Measurements from ENCODE around the gene ASS1.

The ASS1 gene

DNA sequence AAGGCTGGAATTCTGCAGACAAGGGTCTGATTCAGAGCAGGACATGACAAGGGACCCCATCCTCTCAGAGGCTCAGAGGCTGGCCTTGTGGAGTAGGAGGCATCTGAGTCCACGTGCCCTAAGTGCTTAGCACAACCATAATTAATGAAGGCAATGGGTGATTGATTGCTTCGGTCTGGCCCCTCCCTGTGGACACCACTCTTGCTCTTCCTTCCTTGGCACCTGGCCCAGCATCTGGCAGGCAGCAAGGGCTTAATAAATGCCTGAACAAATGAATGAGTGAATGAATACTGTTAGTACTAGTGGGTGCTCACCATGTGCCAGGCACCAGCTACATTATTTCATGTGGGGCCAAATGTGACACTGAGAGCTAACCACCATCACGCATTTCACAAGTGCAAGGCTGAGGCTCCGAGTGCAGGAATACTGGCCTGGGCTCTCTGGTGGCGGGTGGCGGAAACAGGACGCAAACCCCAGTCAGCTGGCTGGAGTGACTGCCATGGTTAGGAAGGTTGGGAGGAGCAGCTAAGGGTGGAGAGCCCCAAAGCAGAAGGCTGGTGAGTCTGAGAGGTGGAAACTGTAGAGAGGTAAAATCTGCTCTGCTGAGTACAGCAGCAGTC is 53.6 kb downstream of the ASS1 start:
- DNase-seq (ENCODE audit: low read depth in 2 of 2), result no peak

DNA sequence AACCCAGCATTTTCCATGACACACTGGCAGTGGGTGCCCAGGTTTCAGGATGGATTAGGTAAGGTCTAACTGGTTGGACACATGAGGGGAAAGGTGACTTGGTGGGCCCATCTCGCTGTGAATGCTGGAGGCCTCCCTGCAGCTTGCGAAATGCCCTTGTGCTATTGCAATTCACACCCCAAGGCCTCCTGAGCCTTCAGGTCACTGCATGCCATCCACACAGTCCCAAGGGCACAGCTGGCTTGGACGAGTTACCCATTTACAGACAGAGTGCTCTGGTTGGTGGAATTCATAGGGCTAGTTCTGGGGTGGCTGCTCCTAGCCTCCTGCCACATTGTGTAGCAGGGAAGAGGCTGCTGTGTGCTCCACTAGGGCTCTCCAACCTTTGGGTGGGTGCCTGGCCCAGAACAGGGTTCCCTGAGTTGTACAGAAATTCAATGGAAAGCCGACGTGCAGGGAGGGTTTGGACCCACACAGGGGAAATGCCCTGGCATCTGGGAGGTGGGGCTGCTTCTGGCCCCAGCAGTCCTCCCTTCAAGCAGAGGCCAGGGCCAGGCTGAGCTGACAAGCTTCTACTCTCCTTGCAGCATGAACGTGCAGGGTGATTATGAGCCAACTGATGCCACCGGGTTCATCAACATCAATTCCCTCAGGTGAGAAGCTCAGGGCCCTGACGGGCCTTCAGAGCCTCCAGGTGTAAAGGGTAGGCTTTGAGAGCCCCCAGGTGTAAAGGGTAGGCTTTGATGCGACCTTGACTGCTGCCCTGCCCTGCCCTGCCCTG is 54.3 kb downstream of the ASS1 start:
- DNase-seq (ENCODE audit: low read depth in 2 of 2), result no peak

DNA sequence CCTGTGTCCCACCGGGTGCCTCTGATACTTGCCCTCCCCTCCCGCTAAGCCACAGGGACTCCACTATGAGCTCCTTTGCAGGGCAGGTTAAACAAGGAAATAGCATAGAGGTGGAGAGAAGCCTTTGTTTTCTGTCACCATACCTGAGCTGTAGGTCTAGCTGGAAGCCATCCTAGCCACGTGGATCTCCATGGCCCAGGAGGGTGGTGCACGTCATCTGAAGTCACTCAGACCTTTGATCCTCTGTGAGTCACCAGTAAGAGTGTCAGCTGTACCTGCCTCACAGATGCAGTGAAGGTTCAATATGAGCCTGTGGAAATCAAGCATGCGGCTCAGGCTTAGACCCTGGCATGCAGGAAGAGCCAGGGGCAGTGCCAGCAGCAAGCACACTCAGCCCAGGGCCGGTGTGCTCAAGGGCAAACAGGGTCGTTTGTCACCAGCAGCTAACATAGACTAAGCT is 55.1 kb downstream of the ASS1 start:
- no peak for DNase-seq (ENCODE audit: low read depth in 2 of 2)

DNA sequence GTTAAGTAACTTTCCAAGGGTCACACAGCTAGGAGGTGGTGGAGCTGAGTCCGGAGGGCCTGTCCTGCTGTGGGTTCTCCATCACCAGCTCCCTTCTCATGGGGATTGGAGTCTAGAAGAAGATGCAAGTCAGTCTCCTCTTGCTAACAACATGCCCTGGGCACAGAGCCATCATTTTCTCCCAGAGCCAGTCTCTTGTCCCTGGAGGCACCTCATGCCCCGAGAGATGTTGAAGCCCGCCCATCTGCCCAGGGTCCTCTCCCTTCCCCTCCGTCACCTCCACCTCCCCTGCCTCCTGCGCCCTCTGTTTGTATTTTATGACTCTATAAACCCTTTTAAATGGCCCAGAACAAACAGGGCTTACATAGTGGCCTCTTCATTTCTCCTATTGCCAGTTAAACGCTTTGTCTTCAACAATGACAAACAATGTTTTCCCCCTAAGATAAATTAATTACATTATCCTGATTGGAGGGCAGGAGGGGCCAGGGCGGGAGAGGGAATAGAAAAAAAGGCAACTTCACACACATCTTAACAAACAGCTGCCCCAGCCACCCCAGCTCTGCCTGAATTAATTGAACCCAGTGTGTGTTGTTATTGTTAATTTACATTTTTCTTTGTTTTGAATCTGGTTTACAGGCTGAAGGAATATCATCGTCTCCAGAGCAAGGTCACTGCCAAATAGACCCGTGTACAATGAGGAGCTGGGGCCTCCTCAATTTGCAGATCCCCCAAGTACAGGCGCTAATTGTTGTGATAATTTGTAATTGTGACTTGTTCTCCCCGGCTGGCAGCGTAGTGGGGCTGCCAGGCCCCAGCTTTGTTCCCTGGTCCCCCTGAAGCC is 55.8 kb downstream of the ASS1 start:
- no peak for DNase-seq (ENCODE audit: low read depth in 2 of 2)

DNA sequence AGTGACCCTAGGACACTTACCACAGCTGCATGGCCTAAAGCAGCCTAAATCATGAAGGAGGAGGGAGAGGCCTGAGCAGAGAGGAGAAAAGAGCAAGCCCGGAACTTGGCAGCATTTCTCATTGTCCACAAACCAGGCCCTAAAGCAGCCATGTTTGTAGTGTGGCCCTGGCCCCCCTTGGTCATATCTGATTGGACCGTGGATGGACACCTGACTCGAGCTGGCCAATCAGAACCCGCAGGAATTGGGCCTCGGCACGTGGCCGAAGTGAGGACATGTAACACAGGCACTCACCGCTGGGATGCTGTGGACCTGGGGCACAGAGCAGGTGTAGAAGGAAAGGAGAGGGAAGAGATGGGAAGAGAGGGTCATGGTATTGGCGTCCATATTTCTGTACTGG is 56.9 kb downstream of the ASS1 start:
- DNase-seq (ENCODE audit: low read depth in 2 of 2), result no peak

DNA sequence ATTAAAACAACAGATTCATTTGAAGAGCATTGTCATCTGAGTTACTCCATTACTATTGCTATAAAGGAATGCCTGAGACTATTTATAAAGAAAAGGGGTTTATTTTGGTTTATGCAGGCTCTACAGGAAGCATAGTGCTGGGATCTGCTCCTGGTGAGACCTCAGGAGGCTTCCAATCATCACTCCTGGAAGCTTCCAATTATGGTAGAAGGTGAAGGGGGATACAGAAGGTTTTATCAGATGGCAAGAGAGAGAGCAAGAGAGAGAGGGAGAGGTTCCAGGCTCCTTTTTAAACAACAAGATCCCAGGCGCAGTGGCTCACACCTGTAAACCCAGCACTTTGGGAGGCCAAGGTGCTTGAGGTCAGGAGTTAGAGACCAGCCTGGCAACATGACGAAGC is 63.5 kb downstream of the ASS1 start:
- no peak for DNase-seq (ENCODE audit: low read depth in 2 of 2)

DNA sequence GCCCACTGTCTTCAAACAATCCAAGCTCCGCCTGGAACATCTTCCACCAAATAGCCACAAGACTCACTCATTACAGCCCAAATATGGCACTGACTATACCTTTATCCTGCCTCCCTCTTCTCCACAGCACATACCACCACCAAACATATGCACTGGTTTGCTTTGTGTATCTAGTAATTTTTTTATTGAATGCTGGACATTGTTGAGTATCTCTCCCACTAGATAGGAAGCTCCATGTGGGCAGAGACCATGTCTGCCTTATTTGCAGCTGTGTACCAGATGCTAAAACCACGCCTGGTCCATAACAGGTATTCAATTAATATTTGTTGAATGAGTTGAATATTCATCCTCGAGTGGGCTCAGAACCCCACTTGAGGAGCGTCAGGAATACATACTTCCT is 67.4 kb downstream of the ASS1 start:
- DNase-seq (ENCODE audit: low read depth in 2 of 2), result no peak

DNA sequence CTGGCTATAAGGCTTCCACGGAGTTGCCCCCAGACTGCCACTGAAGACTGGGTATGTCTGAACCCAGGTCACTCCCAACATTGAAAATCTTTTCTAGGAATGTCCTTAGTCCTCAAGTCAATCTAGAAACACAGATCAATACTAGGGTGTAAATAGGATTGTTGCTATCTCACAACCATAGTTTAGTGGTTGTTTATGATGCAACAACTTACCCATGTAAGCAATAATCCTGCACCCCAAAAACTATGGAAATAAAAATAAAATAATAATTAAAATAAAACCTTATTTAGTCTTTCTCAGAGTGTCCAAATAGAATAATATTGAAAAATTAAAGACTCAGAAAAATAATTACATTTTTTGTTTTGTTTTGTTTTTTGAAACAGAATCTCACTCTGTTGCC is 68.3 kb downstream of the ASS1 start:
- DNase-seq (ENCODE audit: low read depth in 2 of 2), result no peak

DNA sequence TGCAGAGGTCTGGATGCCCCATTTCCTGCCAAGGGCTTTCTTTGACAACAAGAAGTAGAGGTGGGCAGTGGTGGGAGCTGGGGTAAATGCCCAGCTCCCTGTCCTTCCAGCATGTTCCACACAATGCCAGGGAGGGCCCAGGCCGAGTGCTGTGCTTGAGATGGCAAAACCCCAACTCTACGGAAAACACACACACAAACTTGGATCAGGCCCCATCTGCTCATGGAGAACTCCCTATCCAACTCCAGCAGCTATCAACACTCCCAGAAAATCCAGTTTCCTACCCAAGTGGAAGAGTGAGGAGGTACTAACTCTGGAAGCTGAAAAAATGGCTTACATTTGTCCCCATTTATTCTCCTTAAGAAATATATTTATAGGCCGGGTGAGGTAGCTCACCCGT is 73.5 kb downstream of the ASS1 start:
- no peak for DNase-seq (ENCODE audit: low read depth in 2 of 2)

DNA sequence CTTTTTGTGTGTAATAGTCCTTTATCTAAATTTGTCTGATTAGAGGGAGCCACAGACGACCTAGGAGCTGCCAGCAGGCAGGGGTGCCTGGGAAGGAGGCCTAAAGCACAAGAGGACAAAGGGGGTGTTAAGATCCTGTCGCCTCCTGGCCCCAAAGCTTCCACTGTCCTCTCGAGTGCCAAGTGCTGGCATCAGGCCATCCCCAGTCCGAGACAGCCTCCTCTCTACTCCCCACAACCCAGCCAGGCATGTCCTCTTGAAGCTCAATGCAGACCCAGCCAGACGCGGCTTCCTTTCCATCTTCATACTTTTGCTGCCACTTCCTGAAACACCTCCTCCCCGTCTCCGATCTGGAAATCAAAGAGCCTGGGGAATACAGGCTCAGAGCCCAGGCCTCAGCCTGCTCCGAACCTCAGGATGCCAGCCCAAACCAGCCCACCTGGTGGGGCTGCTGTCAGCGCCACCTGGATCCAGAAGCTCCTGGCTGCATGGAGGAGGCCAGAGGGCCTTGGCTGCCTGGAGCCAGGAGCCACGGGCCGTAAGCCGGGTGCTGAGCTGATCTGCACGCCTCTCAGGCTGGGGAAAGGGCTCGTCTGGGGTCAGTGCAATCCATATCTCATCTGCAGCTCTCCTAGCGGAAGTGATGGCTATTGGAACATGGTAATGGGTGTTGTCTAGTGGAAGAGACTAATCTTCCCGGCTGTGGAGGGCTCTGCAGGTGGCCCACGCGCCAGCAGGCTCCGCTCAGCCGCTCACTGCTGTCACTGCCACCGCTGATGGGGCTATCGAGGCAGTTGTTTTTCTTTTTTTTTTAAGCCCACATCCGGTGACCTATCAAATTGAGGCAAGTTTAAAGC is 74.4 kb downstream of the ASS1 start:
- no peak for DNase-seq (ENCODE audit: low read depth in 2 of 2)

DNA sequence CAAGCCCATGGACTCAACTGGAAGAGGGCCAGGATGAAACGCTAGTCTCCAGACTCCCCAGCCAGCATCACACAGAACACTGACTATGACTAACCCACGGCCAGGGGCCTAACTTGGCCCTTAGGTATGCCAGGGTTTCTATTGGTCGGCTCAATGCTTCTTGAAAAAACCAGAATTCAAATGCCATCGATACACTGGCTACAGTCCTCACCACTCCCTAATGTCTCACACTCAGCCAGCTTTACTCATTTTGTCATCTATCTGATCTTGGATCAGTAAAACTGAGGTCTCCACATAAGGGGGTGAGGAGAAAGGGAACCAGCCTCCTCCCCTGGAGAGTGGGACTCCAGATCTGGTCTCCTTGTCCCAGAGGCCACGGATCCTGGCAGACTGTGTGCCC is 75.2 kb downstream of the ASS1 start:
- no peak for DNase-seq (ENCODE audit: low read depth in 2 of 2)

DNA sequence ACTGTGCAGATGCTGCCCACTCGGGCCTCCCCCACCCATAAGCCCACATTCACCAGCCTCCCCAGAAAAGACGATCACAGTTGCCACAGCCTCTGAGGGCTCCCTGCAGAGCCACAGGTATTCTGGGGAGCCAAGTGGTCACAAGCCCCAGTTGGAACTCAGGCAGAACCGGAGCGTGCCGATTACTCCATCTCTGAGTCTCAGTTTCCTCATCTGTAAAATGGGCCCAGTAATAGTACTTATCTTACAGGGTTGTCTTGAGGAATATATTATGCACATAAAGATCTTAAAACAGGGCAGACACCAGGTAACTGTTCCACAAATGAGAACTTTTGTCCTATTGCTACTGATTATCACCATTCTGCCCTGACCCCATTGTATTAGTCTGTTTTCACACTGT is 77.0 kb downstream of the ASS1 start:
- DNase-seq (ENCODE audit: low read depth in 2 of 2), result no peak

DNA sequence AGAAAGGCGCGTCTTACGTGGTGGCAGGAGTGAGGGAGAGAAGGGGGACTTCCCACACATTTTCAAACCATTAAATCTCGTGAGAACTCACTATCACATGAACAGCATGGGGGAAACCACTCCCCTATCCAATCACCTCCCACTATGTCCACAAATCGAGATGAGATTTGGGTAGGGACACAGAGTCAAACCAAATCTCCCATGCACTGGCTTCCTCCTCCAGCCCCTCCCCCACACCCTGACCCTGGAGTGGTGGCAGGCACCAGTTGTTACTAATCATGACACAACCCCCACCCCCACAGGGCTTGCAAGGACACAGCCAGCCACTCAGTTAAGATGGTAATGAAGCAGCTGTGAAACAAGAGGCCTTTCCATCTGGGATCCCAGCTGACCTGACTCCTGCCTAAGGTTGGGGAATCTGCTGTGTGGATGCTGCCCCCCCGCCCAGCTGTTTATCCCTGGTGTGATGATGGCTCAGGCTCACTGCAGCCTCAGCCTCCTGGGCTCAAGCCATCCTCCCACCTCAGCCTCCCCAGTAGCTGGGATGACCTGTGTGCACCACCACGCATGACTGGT is 77.6 kb downstream of the ASS1 start:
- DNase-seq (ENCODE audit: low read depth in 2 of 2), result no peak

DNA sequence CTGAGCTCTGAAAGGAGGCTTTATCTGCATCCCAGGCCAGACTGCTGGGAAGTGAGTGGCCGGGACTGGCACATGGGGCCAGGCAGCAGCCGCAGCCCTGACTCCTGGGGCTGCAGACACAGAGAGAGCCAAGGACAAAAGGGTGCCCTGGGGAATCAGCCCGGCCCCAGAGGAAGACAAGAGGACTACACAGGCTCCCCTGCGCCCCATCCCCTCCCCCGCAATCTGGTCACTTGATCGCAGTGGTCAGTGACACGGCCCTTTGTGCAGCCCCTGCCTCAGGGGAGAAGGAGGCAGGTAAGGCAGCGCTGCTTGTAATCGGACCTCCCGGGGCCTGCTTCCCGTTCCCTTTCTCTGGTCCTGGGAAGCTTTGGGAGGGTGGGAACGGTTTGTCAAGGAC is 79.2 kb downstream of the ASS1 start:
- DNase-seq (ENCODE audit: low read depth in 2 of 2), result no peak

DNA sequence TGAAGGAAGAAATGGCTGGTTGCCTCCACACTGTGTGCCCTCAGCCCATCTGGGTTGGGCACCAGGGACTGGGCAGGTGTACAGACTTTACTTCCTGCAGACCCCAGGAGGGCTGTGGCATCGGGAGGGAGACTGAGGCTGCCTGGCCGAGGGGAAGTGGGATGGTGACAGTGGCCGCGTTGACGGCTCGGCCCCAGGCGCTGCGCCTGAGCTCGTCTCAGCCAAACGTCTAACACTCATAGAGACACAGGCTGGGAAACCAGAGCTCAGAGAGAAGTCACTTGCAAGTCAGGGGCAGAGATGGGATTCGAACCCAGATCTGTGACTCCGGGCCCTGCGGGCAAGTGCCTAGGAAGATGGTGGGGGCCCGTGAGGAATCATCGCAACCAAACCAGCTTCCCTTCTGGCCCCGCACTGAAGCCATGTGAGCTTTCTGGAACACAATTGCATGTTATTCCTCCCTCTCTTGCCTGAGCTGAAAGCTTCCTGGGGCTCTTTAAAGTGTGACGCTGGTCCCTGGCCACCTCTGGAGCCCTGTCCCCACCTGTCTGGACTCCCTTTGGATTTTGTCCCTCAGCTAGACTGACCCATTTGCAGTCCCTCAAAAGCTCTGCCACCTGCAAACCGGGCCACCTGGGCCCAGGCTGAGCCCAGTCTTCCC is 81.6 kb downstream of the ASS1 start:
- no peak for DNase-seq (ENCODE audit: low read depth in 2 of 2)

DNA sequence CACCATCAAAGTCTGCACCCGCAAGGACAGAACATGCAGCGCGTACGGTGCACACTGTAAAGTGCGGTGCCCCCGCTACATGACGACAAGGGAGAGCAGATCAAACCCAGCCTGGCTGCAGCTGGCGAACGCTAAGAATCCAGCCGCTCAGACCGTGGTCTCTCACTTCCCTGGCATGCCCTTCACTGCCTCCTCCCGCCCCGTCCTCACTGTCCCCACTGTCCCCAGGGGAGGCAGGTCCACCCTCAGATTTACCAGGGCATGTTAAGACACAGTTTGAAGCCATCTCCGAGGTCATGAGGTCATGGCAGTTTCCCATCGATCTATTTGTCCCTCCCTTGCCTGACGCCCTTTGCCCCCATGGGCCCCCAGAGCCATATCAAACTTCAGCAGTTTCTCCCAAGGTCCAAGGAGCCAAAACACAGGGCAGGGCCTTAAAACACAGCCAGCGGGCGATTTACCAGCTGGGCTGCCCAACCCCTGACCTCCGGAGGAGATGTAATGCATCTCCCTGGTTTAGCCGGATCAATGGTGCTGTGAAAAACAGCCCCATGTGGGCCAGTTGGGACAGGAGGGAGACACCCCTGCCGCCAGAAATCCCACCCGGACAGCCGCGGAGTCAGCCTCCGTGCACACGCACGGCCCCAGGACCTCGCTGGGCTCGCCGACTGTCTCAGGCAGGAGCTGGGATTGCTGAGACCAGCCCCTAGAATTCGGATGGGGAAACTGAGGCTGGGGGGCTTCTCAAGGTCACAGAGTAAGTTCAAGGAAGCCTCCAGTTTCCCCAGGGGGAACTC is 82.3 kb downstream of the ASS1 start:
- DNase-seq (ENCODE audit: low read depth in 2 of 2), result no peak

DNA sequence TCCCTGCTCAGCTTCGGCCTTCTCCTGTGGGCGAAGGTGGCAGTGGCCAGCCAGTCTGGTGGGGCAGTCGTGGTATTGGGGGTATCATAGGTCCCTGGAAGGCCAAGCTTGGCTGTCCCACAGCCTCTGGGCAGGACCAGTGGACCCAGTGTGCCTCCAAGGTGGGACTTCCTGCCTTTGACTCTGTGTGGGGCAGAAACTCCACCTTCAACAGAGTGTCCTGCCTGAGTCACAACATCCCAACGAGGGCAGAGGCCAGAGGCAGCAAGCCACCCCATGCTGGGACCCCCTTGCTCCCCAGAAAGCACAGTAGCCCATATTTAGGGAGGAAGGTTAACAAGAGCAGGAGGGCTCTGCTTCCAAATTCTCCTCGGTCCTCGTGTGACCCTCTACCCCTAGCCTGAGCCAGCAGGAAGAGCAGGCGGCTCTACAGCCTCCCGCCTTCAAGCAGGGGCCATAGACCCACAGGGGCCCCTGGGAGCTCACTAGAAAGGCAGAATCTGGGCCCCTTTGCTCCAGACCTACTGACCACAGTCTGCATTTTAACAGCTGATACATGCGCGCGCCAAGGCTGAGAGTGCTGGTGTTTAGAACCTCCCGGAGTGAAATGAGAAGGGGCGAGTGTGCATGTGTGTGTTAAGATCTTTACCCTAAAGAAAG is 83.0 kb downstream of the ASS1 start:
- DNase-seq (ENCODE audit: low read depth in 2 of 2), result no peak

DNA sequence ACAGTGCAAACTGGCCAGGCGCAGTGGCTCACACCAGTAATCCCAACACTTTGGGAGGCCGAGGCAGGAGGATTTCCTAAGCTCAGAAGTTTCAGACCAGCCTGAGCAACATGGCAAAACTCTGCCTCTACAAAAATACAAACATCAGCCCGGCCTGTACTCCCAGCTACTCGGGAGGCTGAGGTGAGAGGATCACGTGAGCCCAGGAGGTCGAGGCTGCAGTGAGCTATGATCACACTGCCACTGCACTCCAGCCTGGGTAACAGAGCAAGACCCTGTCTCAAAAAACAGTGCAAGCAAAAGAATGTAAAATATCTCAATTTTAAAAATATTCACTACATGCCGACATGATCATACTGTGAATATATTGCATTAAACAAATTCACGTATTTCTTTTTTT is 83.9 kb downstream of the ASS1 start:
- DNase-seq (ENCODE audit: low read depth in 2 of 2), result no peak

DNA sequence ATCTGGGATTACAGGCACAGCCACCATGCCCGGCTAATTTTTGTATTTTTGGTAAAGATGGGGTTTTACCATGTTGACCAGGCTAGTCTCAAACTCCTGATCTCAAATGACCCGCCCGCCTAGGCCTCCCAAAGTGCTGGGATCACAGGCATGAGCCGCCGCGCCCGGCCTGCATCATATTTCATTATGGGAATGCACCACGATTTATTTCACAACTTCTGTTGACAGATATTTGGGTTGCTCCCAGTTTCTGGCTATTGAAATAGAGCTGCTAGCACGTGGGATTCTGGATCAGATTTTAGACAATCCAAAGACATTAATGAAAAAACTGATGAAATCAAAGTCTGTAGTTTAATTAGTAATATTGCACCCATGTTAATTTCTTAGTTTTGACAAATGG is 86.2 kb downstream of the ASS1 start:
- peak; percentile 44 for DNase-seq (ENCODE audit: low read depth in 2 of 2)

DNA sequence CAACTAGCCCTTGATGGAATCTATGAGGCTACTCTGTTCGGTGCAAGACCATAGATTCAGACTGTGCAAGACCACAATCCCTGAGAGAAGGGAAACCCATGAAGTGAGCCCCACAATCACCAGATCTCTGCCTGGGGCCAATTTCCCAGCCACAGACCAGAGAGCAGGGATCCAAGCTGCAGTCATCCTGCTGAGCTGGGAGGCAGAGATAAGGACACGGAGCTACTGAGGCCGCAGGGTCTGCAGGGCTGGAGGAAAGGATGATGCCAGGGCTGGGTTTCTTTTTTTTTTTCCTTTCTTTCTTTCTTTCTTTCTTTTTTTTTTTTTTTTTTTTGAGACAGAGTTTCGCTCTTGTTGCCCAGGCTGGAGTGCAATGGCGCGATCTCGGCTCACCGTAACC is 86.9 kb downstream of the ASS1 start:
- no peak for DNase-seq (ENCODE audit: low read depth in 2 of 2)

Data from fibroblast of skin of left biceps (primary cell).